ENCODE measurements around the gene FSTL4. TPM values are rescaled to one million over a fixed set of nuclear protein-coding genes. Genes with fewer than 3 reads are reported as not detected.

The FSTL4 gene
- total and polyA plus RNA-seq, 2 of the 13 experiments (the other 11 are each of a cell fraction or from before 2014, with no cell fraction given), result 2.1 to 3.0 TPM

DNA sequence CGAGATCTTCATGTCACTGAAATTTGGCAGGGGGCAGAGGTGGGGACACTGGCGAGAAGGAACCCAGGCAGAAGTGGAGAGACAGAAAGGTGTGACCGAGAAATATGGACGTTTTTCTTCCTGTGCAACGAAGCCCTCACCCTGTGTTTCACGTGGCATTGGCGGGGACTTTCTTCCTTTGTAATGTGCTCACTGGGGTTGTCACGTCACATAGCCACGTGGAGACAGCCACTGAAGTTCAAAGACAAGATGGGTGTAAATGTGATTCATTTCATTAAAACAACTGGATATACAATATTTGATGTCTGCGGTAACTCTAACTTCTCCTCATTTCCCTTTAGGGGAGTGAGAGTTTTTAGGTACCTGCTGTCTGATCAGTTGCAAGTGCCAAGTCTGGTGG, 225.7 kb downstream of the FSTL4 start:
- no peak overlapping the region for H3K4me2 ChIP-seq (ENCODE audit: low read depth, low read length)
- ChIA-PET POLR2A (no interaction called here), CTCF (ENCODE audit: low intra/inter-chr PET ratio, low total read pairs) (no interaction called here)
- DNase-seq (ENCODE audit: low spot score) (no peak), FAIRE-seq (no peak), ATAC-seq (no peak)
- H3K36me3 ChIP-seq (replicated peaks in 1 of 2; ENCODE audit: control insufficient read depth in 1 of 2, insufficient read depth in 2 of 2, low read length in 2 of 2), result no peaks in the 10 kb centered on the region
- no peaks in the 10 kb centered on the region for H3K4me1 ChIP-seq (ENCODE audit: insufficient read depth, low read length)
- TF ChIP-seq, protein P1, sequence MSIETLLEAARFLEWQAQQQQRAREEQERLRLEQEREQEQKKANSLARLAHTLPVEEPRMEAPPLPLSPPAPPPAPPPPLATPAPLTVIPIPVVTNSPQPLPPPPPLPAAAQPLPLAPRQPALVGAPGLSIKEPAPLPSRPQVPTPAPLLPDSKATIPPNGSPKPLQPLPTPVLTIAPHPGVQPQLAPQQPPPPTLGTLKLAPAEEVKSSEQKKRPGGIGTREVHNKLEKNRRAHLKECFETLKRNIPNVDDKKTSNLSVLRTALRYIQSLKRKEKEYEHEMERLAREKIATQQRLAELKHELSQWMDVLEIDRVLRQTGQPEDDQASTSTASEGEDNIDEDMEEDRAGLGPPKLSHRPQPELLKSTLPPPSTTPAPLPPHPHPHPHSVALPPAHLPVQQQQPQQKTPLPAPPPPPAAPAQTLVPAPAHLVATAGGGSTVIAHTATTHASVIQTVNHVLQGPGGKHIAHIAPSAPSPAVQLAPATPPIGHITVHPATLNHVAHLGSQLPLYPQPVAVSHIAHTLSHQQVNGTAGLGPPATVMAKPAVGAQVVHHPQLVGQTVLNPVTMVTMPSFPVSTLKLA (IDR thresholded peaks at IDR 0.05), result 0 out of 2 replicates have a peak, but pooled peaks have one; percentile 4
- no peak for TF ChIP-seq ZBTB7A (CRISPR knock-in tag; IDR thresholded peaks at IDR 0.05)
- intact Hi-C loops (cut with micrococcal nuclease; ENCODE audit: unreplicated experiment) (no loop called here), in situ Hi-C loops (cut with HindIII; ENCODE audit: extremely low pct_ligation_motif_present, low pct_unique_long_range_greater_than_20kb) (no loop called here)
- H3K27me3 ChIP-seq (ENCODE audit: control insufficient read depth in 1 of 2, insufficient read depth in 2 of 2, low read length in 2 of 2), result peaks cover 10 to 62% of the 10 kb centered on the region in 2 experiments; a peak in 4 of 5 replicates
- WGBS (ENCODE audit: low lambda C conversion rate), result 14% methylated on average over 10 of the region's 10 CpGs
- H3K79me2 ChIP-seq (ENCODE audit: insufficient read depth, low read length), result no peaks in the 10 kb centered on the region
- BruUV-seq (replicated peaks), result no TSS peak
- no peak overlapping the region for H3K9ac ChIP-seq (ENCODE audit: insufficient read depth, low read depth, low read length)
- no peak overlapping the region for H3K4me3 ChIP-seq (replicated peaks in 1 of 3; ENCODE audit: insufficient read depth in 1 of 3, low read depth in 2 of 3, low read length in 3 of 3)
- no peak overlapping the region for H2AFZ ChIP-seq (ENCODE audit: low read length)
- H3K27ac ChIP-seq (ENCODE audit: extremely low read length, insufficient read depth, low read length), result no peak overlapping the region
- H3K9me3 ChIP-seq (ENCODE audit: low read length), result no peaks in the 10 kb centered on the region
- H4K20me1 ChIP-seq (ENCODE audit: insufficient read depth, low read length), result no peaks in the 10 kb centered on the region

DNA sequence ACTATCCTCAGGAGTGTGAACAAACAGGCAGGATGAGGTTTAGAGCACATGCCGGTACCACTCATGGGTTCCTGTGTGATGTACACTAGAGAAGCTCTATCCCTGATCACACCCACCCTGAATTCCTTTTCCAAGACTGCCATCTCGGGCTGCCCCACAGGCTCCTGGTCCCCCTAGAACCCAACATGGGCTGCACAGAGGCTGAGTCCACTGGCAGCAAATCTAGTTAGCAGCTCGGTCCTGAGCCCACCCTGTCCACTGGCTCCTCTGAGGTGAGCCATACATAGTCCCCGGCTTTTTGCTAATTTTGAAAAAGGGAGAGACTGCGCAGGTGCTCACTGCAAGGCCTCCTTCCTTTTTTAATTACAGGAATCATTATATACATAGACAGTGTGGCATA, 227.0 kb downstream of the FSTL4 start:
- Histone ChIP-seq H3K9ac (ENCODE audit: insufficient read depth, low read depth, low read length) (no peak overlapping the region), H3K79me2 (ENCODE audit: insufficient read depth, low read length) (no peaks in the 10 kb centered on the region), H3K4me3 (replicated peaks in 1 of 3; ENCODE audit: insufficient read depth in 1 of 3, low read depth in 2 of 3, low read length in 3 of 3) (no peak overlapping the region), H2AFZ (ENCODE audit: low read length) (no peak overlapping the region), H3K9me3 (ENCODE audit: low read length) (no peaks in the 10 kb centered on the region), H3K27me3 (ENCODE audit: control insufficient read depth in 1 of 2, insufficient read depth in 2 of 2, low read length in 2 of 2) (peaks cover 9 to 63% of the 10 kb centered on the region in 2 experiments; a peak in 4 of 5 replicates), H3K36me3 (replicated peaks in 1 of 2; ENCODE audit: control insufficient read depth in 1 of 2, insufficient read depth in 2 of 2, low read length in 2 of 2) (no peaks in the 10 kb centered on the region), H3K4me1 (ENCODE audit: insufficient read depth, low read length) (no peaks in the 10 kb centered on the region), H3K27ac (ENCODE audit: extremely low read length, insufficient read depth, low read length) (no peak overlapping the region), H4K20me1 (ENCODE audit: insufficient read depth, low read length) (no peaks in the 10 kb centered on the region), H3K4me2 (ENCODE audit: low read depth, low read length) (no peak overlapping the region)
- 54% methylated on average over 4 of the region's 5 CpGs for WGBS (ENCODE audit: low lambda C conversion rate)
- FAIRE-seq (no peak), ATAC-seq (no peak), DNase-seq (ENCODE audit: low spot score) (no peak)
- in situ Hi-C loops (cut with HindIII; ENCODE audit: extremely low pct_ligation_motif_present, low pct_unique_long_range_greater_than_20kb) (no loop called here), intact Hi-C loops (cut with micrococcal nuclease; ENCODE audit: unreplicated experiment) (no loop called here)
- ChIA-PET CTCF (ENCODE audit: low intra/inter-chr PET ratio, low total read pairs) (no interaction called here), POLR2A (no interaction called here)
- TF ChIP-seq ZNF552 (CRISPR knock-in tag; IDR thresholded peaks at IDR 0.05; ENCODE audit: borderline replicate concordance), result no peak
- TF ChIP-seq, protein P2, sequence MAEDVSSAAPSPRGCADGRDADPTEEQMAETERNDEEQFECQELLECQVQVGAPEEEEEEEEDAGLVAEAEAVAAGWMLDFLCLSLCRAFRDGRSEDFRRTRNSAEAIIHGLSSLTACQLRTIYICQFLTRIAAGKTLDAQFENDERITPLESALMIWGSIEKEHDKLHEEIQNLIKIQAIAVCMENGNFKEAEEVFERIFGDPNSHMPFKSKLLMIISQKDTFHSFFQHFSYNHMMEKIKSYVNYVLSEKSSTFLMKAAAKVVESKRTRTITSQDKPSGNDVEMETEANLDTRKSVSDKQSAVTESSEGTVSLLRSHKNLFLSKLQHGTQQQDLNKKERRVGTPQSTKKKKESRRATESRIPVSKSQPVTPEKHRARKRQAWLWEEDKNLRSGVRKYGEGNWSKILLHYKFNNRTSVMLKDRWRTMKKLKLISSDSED (CRISPR knock-in tag; IDR thresholded peaks at IDR 0.05), result no peak
- no peak for TF ChIP-seq ZNF598 (CRISPR knock-in tag; IDR thresholded peaks at IDR 0.05; ENCODE audit: borderline replicate concordance)
- no peak for TF ChIP-seq ZFP36L2 (CRISPR knock-in tag; IDR thresholded peaks at IDR 0.05)
- no TSS peak for BruUV-seq (replicated peaks)

Measured in HepG2 (cell line).